Lower leg skin (tissue), 4 donors: ENCODE measurements around the gene GSX1. TPM values are rescaled to one million over a fixed set of nuclear protein-coding genes. Genes with fewer than 3 reads are reported as not detected.

Experiments
- DNase-seq, 2 donors: peaks; one replicate each; pipeline ENCODE4 v3.0.0-alpha.2; 2019; ENCODE audit warnings: low spot score in 2 of 2
- H3K4me3 ChIP-seq: fragments of 200-600 bp; sonication (generic); 2 replicates; pipeline ENCODE4 v1.5.1; 2017; ENCODE audit warnings: mild to moderate bottlenecking, low read depth; ENCODE audit not compliant: poor library complexity, severe bottlenecking
- POLR2A ChIP-seq, 2 donors: fragments of 450-650 bp; IDR thresholded peaks; one replicate each; pipeline ENCODE4 v1.6.1; 2016 to 2017; ENCODE audit warnings: antibody characterized with exemption in 2 of 2, mild to moderate bottlenecking in 1 of 2, moderate library complexity in 1 of 2
- WGBS, 2 donors: methylation state at CpG; one replicate each; pipeline ENCODE4 v1.1.5; 2018; 5-methylcytosine and 5-hydroxymethylcytosine counted together
- intact Hi-C: fragments of 100-400 bp; cut with DNase I; formaldehyde crosslinking; loops from one replicate; pipeline ENCODE4 v1.15.0; 2023; ENCODE audit warnings: low total_unique reads
- total RNA-seq, 4 donors: library from RNA; depleted of rRNA; stranded (reverse); fragments of >200 nt; gene quantifications; one replicate each; pipeline ENCODE4 v1.1.0, GENCODE V29; 2016
- TF ChIP-seq, protein P1 (sequence below), 3 donors: fragments of 450-650 bp; IDR thresholded peaks; one replicate each; pipeline ENCODE4 v1.5.1; 2016; ENCODE audit warnings: antibody characterized with exemption in 3 of 3, mild to moderate bottlenecking in 3 of 3, moderate library complexity in 2 of 3

GSX1 gene
- total RNA-seq, 4 donors from 2014 or later, result not detected

DNA sequence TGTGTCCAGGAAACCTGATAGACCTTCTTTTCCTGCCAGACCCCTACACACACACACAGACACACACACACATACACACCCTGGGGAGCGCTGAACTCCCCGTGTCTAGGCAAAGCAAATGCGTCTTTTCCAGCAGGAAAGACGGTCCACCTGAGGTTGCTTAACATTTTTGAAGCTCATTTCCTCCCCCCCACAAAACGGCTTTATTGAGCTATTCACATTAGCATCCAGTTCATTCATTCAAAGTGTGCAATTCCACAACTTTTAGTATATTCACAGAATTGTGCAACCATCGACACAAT is 3.4 kb downstream of the GSX1 start:
- TF ChIP-seq POLR2A (IDR thresholded peaks at IDR 0.05), result no peak
- TF ChIP-seq, protein P1, sequence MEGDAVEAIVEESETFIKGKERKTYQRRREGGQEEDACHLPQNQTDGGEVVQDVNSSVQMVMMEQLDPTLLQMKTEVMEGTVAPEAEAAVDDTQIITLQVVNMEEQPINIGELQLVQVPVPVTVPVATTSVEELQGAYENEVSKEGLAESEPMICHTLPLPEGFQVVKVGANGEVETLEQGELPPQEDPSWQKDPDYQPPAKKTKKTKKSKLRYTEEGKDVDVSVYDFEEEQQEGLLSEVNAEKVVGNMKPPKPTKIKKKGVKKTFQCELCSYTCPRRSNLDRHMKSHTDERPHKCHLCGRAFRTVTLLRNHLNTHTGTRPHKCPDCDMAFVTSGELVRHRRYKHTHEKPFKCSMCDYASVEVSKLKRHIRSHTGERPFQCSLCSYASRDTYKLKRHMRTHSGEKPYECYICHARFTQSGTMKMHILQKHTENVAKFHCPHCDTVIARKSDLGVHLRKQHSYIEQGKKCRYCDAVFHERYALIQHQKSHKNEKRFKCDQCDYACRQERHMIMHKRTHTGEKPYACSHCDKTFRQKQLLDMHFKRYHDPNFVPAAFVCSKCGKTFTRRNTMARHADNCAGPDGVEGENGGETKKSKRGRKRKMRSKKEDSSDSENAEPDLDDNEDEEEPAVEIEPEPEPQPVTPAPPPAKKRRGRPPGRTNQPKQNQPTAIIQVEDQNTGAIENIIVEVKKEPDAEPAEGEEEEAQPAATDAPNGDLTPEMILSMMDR (IDR thresholded peaks at IDR 0.05), result no peak
- no peak for DNase-seq
- intact Hi-C loops, result no loop called here
- no peak overlapping the region for H3K4me3 ChIP-seq
- 4% methylated on average over 6 of the region's 6 CpGs for WGBS, 2 donors

DNA sequence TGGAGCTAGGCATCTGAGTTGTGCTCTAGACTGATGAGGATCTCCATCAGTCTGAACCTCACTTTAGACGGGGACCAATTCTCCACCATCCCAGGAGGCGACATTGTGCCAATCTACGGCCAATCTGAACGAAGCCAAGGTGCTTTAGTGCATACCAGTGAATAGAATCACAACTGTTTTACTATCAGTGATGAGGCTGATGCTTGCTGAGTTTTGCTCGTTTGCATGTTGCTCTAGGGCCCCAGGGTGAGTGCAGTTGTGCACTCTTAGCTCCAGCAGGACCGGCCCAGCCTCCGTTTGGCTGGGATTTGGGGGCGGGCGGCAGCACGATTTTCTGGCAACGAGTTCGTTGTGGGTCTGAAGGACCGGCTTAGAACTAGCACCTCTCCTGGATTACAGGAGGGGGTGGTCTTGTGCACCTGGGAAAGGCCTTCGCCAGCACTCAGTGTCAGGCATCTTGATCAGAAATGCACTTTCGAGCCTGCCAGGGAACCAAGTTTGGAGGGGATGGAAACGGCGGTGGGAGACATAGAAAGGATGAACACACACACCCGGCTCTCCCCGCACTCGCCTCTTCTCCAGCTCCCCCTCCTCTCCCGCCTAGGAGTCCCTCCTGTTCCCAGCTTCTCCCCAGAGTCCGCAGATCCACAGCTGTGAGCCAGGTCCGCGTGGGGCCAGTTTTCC is 4.4 kb downstream of the GSX1 start:
- 1% methylated on average over 20 to 24 of the region's 24 CpGs for WGBS, 2 donors
- no peak for TF ChIP-seq POLR2A (IDR thresholded peaks at IDR 0.05)
- TF ChIP-seq, protein P1 (IDR thresholded peaks at IDR 0.05), result no peak
- intact Hi-C loops, result no loop called here
- H3K4me3 ChIP-seq, result no peak overlapping the region
- DNase-seq, result no peak

DNA sequence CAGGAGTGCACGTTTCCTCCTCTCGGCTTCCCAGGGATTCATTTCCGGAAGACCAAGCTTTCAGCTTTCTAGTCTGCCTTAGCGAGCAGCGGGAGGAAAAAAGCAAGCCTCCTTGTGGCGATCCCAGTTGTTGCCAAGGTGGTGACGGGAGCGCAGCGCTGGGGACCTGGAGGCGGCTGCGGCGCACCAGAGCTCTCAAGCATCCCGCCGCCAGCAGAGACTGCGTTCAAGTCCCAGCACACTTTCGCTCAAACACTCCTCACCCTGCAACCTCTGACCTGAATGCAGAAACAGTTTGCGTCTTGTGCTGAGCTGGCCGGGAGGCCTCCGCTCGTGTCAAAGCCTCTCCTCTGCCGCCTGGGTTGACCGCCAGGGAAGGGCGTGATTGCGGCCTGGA is 4.9 kb downstream of the GSX1 start:
- WGBS, 2 donors, result 3% methylated on average over 20 to 24 of the region's 24 CpGs
- DNase-seq, result no peak
- no peak overlapping the region for H3K4me3 ChIP-seq
- intact Hi-C loops, result no loop called here
- no peak for TF ChIP-seq POLR2A (IDR thresholded peaks at IDR 0.05)
- TF ChIP-seq, protein P1 (IDR thresholded peaks at IDR 0.05), result no peak

DNA sequence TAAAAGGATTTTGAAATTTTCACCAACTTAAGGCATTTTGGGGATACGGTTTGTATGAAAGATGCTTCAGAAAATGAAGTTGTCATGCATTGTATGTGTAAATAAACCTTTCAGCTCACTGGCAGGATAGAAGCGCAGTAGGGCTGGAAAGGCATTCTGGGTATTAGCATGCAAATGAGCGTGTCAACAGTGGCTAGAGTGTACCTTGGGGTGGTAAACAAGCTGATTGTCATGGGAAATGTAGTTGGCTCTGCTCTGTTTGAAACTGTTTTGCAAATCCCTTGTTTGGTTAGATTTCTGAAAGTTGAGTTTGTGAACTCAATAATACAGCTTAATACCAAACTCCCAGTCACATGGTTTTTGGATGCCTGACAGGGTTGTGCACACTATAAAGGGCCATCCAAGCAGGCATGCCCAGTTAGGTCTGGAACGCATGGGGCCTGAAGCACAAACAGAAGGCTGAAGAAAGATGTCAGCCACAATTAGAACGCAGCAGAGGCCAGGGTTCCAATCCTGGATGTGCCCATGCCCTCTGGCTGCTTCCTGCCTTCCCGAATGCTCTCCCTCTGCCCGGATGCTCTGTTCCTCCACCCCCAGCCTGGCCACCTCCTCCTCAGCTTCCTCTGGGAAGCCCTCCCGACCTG is 14.6 kb downstream of the GSX1 start:
- DNase-seq, result no peak
- TF ChIP-seq, protein P1 (IDR thresholded peaks at IDR 0.05), result no peak
- TF ChIP-seq POLR2A (IDR thresholded peaks at IDR 0.05), result no peak
- no peak overlapping the region for H3K4me3 ChIP-seq
- WGBS, 2 donors, result 31 to 34% methylated on average over 8 of the region's 8 CpGs
- intact Hi-C loops, result no loop called here

DNA sequence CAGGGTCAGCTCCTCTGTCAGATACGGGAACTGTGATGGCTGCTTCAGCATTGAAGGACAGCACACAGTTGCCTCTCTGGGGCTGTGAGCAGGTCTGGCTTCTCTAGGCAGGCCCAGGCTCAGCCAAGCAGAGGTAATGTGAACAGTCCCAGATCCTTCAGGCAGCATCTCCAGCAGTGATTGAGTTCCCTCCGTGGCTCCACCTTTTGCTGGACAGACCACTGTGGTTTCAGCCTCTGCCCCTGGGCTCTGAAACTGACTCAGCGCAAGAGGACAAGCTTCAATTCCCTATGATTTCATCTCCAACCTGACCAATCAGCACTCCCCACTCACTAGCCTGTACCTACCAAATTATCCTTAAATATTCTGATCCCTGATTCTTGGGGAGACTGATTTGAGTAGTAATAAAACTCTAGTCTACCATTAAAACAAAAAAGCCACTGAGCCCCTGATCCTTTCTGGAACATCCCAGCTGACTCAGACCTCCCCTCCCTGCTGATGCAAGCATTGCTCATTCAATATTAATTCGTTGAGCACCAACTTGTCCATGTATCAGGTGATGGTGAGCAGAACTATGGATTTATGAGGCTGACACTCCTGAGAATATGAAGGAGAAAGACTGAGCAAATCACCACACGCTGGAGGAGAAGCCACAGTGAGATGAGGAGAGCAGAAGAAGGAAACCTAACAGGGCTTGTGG is 16.7 kb downstream of the GSX1 start:
- intact Hi-C loops, result no loop called here
- DNase-seq, result no peak
- H3K4me3 ChIP-seq, result no peak overlapping the region
- 61 to 62% methylated on average over 4 to 5 of the region's 5 CpGs for WGBS, 2 donors
- TF ChIP-seq POLR2A (IDR thresholded peaks at IDR 0.05), result no peak
- TF ChIP-seq, protein P1 (IDR thresholded peaks at IDR 0.05), result no peak
